Left renal pelvis (tissue), 4 donors: ENCODE measurements around the gene CLSTN2. TPM values are rescaled to one million over a fixed set of nuclear protein-coding genes. Genes with fewer than 3 reads are reported as not detected.

Experiments
- DNase-seq, 4 donors: peaks; one replicate each; pipeline ENCODE4 v3.0.0-alpha.2; 2013; ENCODE audit warnings: low read depth in 4 of 4, low spot score in 3 of 4
- polyA plus RNA-seq, 4 donors: library from polyadenylated mRNA; unstranded; fragments of 120-200 nt; gene quantifications; one replicate each; pipeline ENCODE4 v1.2.1, GENCODE V29; 2013; ENCODE audit not compliant: insufficient read length in 4 of 4

CLSTN2 gene
- polyA plus RNA-seq, 4 donors, result 1.1 to 6.1 (median 2.1) TPM

DNA sequence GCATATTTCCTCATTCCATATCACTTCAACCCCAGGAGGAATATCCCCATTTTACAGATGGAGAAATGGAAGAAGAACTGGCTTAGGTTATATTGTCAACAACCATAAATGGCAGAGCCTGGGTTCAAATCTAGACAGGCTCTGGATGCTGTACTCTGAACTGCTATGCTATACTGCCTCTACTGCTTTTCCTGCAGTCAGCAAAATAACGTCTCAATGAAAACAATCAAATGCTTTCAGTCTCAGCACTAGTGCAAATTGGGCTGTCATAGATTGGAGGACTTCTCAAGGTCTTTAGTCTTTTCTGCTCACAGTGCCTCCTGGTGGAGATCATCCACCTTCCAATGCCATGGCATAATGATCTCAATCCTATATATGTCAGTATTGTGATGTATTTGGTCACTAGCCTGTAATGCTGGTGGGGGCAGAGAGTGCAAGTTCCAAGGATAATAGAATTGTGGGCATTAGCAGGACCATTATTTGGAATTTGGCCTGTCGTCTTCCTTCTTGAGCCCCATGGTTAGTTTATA, 285.0 kb downstream of the CLSTN2 start:
- no peak for DNase-seq

DNA sequence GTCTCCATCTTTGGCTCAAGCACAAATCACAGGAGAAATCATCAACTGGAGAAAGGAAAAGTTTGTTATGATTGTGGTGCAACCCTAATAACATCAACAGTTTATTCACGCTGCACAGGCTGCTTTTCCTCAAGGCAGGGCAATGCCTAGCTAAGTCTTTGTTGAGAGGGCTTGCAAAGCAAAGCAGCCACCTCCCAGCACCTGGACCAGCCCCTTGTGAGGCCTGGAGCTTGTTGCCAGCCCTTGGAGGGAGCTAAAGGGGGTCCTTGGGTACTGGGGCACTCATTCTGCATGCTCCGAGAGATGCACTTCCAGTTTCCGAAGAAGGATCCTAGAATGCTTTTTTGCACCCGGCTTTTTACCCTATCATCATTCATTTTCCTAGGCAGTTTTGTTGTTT, 288.2 kb downstream of the CLSTN2 start:
- DNase-seq, result no peak

DNA sequence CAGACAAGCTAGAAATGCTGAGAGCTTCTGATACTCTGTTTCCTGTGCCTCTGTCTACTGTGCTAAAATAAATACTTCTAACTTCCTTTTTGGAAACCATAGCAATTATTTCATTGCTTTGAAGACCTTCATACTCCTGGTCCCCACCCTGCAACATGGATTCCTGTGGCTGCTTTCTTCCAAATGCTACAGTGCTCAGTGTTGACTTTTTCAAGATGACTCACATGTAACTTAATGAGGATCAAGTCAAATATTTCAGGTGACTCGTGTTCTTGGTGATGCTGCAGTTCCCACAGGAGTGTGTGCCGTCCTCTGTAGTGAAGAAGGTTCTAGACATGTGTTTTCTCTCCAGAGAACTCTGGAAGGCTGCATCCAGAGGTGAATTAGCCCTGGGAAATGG, 288.6 kb downstream of the CLSTN2 start:
- no peak for DNase-seq

DNA sequence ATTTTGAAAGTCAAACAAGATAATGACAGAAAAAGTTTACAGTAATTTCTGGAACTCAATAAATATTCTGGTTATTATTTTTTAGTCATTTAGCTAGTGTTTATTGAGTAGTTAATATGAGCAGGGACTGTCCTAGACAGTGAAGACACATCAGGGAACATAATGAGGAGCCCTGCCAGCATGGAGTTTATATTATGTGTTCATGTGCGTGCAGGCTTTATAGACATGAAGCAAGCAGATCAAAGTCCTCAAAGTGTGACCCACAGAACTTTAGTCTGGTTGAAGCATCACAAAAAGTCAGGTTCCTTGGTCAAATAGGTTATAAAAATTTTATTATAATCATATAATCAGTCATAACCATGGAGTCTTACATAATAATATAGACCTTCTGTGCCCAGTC, 289.3 kb downstream of the CLSTN2 start:
- no peak for DNase-seq

DNA sequence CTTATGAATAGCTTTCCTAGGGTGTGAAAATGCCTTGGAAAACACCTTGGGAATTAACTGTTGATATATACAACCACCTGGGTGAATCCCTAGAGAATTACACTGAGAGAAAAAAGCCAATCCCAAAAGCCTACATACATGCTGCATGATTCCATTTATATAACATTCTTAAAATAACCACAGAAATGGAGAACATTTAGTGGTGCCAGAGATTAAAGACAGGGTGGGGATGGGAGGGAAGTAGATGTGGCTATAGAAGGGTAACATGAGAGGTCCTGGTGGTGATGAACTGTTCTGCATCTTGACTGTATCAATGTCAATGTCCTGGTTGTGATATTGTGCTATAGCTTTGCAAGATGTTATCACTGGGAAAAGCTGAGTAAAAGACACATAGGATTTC, 291.0 kb downstream of the CLSTN2 start:
- DNase-seq, result no peak

DNA sequence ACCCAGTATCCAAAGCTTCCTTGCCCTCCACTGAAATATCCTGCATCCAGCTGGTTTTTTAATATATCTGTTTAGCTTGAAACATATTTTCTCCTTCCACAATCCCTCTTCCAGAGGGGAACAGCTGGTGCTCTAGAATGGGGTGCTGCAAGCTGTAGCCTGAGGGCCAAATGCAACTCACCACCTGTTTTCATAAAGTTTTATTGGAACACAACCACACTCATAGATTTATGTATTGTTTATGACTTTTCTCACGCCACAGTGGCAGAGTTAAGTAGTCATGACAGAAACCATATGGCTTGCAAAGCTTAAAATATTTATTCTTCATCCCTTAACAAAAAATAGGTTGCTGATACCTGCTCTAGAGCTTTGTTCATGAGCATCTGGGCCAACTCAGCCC, 298.7 kb downstream of the CLSTN2 start:
- no peak for DNase-seq

DNA sequence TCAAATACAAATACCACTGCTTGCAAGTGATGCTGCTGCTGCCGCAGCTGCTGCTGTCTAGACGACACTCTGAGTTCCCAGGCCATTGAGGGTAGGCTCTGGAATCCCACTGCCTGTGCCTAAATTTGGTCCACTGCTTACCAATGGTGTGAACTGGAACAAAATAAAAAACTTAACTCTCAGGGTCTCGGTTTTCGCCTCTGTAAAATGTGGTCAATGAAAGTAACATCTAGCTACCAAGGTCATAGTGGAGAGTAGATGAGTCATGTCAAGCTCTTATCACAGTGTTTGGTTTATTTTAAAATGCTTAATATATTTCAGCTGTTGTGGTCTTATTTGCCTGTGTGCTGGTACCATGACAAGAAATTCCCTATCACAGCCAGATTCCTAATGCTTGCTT, 299.3 kb downstream of the CLSTN2 start:
- no peak for DNase-seq

DNA sequence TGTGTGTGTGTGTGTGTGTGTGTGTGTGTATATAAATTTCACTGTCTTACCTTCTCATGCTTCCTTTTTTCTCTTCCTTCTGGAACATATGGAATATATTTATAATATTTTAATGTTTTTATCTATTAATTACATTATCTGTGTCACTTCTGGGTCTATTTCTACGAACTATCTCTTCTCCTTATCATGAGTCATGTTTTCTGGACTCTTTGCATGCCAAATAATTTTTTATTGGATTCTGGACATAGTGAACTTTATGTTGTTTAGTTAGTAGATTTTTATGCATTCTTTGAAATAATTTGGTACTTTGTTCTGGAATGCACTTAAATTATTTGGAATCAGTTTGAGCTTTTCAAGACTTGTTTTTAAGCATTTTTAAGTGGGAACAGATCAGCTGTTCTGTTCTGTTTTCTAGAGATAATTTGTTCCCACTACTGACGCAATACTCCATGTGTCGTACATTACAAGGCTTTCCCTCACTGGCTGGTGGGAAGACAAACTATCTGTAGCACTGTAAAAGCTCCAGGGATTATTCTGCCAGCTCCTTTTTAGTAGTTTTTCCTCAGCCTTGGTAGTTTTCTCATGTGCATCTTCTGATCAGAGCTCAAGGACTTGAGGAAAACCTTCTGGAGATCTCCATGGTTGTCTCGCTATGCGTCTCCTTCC, 302.0 kb downstream of the CLSTN2 start:
- DNase-seq, result no peak

DNA sequence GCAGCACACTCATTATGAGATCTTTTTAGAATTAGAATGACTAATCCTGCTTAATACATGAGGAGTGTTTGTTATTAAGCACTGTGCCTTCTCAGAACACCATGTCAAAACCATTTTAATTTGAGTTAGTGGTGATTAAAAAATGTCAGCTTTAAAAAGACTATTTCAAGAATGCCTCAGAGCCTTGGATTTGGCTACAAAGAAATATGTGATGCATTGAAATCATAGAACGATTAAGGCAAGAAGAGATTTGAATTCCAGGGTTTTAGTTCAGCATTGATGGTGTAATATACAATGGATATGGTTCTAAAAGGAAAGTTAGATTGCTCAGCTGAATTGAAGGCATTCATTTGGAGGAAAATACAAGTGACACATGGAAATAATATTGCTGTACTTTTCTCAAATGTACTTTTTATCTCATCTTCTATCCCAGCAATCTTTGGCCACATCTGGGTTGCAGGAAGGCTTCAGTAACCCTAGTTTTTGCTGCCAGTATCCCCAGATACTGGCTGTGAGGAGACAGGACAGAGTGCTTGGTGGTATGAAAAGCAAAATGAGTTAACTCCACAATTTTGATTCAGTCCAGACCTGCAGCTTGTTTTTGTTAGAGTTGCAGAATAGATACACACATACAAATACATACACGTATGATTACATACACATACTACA, 303.8 kb downstream of the CLSTN2 start:
- DNase-seq, result no peak

DNA sequence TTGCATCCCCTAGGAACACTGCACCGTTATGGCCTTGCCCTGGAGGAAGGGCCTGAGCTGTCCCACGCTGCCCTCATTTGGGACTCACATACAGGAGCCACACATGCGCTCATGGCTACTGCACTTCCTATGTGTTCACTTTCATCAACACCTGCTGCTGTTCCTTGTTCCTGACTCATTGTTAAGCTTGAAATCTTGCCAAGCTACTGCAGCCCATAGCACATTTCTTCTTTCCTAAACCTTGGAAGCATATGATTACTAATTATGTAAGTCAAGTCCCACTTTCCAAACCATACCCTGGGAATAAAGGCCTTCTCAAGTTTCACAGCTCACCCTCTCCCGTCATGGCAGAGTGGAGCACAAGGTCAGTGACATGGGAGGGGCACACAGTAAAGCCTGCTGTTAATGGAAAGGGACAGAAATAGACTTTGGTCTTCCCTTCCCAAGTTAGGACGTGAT, 307.9 kb downstream of the CLSTN2 start:
- no peak for DNase-seq

DNA sequence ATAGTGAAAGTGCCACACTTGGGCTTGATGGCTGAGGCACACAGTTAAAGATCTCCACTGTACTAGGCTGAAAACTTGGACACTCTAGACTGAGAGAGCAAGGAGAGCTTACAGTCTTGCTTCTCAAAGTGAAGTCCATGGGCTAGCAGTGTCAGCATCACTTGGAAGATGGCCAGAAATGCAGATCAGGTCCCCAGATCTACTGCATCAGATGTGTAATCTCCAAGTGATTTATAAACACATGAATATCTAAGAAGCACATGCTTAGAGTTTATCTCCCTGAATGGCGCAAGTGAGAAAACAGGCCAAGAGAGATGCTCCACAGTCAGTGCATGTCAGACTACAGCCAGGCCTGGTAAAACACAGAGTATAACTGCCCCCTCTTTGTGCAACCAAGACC, 308.6 kb downstream of the CLSTN2 start:
- DNase-seq, result no peak

DNA sequence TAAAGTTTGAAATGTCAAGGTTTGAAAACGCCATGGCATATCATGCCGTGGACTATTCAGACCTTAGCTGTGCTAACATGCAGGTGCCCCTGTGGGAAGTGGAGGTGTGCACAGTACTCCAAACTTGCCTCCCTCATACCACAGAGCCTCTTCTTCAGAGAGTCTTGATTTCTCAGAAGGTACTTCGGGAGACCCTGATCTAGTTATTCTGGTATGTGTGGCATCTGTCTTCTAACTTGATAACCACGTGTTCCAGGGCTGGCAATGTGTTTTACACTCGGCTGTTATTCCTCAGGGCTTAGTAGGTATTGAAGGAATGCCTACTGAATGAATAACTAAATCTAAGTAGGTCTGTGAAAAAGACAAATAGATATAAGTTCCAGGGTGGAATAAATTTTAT, 309.9 kb downstream of the CLSTN2 start:
- no peak for DNase-seq

DNA sequence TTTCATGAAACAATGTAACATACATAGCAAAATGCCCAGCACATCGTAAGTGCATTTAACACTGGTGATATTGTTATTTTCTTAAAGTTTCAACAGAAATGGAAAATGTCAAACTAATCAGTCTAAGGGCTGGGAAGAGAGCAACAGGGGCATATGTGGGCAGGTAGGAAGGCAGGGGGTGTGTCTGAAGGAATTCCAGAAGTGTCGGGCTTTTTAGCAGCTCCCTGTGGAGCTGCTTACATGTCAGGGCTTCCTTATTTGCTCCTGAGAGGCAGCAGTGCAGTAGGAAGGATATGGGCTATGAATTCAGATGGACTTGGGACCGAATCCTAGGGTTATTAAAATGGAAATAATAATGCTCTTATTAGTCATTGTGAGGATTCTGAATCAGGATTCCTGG, 311.6 kb downstream of the CLSTN2 start:
- no peak for DNase-seq

DNA sequence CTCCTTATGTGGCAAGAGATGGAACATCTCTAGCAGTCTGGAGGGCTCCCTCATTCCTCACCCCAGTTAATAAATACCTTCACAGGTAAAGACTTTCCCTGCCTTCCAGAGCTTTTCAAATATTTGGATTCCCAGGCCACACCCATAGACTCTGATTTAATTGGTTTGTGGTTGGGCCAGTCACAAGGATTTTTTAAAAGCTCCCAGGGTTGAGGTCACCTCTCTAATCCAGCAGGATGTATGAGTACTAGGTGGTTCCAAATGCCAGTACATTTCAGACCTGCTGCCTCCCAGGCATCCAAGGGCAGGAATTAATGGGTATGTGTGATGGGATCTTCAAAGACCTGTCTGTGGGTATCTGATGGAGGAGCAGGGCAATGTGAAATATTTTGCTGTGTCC, 312.8 kb downstream of the CLSTN2 start:
- no peak for DNase-seq

DNA sequence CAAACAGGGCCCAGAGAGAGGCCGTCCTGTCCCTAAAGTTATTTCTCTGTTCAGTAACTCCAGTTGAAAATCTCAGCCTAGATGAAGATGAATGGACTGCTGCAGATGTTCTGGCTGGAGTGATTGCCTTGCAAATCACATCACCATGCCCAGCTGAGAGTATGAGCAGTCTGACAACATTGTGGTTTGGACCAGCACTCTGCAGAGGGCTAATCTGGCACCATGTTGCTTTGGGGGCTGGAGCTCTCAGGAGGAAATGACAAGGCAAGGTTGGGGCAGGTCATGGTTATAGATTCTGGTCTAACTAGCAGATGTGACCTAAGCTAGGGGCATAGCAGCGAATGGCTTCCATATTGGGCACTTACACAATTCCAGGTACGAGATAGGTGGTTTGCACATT, 314.2 kb downstream of the CLSTN2 start:
- DNase-seq, result no peak

DNA sequence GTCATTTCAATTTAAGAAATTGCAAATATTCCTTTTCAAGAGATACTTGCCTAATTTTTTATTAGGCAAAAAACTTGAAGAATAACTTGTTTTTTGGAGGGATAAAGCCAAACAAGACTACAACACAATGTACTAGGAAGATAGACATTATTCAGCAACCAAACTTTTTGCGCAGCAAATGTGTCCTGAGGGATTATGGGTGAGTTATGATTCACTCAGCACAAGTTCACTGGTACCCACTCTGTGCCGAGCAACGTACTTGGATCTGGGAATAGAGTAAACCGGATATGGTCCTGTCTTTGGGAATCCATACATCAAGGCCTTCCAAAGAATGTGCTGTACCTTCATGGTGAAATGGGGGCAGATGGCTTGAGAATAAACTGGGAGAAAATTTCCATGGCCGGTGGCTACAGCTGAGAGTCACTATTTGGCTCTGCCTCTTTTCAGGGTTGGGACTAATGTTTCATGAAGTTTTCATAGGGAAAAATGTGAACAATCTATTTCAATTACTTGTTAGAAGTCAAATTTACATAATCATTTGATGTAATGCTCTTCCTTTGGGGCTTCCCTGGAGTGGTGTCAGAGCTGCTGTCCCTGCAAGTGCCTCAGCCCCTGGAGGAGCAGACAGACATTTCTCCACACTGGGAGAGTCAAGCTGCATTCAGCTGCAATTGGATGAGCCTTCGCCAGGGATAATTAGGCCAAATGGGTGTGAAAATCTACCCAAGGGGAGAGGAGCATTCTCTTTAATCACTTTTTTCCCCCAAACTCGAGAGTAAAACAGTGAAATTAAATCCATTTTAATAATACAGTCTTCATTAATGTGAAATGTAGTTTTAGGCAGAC, 315.2 kb downstream of the CLSTN2 start:
- DNase-seq, result no peak

DNA sequence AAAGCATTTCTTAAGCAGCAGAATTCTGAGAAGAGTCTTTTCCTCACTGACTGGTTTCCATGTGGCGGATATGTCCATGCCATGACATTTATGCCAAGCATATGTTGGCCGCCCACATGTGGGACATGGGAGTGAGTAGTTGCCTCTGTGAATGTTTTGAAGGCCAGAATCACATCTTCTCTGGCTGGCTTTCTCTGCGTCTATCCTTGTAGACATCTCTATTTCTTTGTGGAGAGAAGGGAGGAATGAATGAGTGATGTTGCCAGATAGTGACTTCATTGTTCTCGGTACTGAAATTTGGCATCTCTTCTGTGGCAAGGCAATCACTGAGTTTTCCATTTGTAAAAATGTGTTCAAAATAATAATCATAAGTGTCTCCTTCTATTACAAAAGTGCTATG, 316.0 kb downstream of the CLSTN2 start:
- DNase-seq, result no peak

DNA sequence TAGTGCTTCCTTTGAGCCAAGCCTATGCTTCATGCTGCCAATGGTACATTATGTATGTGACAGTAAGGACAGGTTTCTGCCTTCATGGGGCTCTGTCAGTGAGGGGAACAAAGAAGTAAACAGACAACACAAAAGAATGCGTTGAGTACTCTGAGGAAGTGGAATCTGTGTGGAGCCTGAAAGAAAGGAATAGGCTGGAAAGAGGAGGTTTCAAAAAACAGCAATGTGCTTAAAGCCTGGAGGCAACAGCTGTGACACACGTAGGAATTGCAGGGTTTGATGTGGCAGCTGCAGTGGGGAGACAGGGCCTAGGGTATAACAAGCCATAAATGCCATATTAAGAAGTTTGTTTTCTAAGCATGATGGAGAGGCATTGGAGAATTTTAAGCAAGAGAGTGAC, 316.7 kb downstream of the CLSTN2 start:
- DNase-seq, result no peak

DNA sequence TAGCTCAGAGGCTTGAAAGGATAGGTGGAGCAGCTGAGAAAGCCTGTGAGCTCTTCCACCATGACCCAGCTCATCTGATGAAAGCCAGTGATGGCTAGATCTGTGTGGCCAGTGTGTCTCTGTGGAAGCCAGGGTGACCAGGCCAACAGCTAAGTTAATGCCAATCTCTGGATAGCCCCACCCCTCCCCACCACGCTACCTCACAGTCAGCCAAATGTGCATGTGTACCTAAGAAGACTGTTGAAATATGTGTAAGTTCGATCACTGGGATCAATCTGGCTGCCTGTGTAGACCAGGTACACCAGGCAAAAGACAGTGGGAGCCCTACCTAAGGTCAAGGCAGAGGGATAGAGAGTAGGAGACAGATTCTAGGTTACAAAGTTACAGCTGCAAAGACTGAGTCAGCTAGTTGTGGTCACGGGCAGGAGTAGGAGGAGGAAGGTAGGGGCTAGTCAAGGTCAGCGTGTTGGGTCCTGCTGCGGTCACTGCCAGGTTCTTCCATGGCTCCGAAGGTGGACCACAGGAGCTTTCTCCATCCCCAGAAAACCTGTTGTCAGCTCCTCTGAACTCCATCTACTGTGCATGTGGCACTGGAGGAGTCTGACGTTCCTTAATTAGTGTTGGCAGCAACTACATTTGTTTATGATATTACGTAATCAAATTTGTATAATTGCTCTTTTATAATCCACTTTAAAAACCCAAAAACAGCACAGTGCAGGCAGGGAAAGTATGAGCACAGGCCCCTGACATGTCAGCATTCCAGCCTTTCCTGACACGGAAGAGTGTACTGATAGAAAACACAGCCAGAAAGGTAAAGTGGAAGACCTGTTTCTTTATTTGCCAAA, 318.0 kb downstream of the CLSTN2 start:
- no peak for DNase-seq

DNA sequence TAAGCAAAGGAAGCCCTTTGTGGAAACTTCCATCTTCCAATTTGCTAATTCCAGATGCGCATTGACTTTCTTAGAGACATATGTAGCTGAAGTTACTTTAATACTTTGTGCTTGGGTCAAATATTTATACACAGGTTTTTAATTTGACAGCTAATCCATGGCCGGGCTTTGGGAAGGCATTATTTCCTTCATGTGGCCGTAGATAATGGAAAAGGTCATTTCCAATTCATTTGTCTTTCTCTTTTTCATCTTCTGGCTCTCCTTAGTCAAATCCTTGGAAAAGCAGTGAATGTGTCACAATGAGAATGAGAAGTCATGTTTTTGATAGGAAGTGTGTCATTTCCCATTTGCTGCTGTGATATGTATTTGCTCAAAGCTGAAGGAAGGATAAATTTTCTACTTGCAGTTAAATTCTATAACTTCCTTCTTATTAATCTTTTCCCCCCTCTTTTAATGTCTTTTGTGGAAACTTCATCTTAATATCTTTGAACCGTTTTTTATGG, 323.3 kb downstream of the CLSTN2 start:
- DNase-seq, result no peak
